GM12892 (cell line): ENCODE results near the gene SDC3.

ENCODE experiments used
- POLR2A ChIP-seq: IDR thresholded peaks from 2 replicates; pipeline ENCODE4 v1.6.1; 2011; ENCODE audit warnings: low read depth, low read length, control low read depth
- TAF1 ChIP-seq: IDR thresholded peaks from 2 replicates; pipeline ENCODE4 v1.6.1; 2011; ENCODE audit warnings: low read depth, mild to moderate bottlenecking, control low read depth, low read length, borderline replicate concordance

GRCh38 chr1:30863858-30864604, 44.5 kb downstream of the SDC3 start:
- TF ChIP-seq POLR2A (no peak), TAF1 (no peak)
